Activated naive CD8-positive, alpha-beta T cell (primary cell): Measurements from ENCODE around the gene SRCIN1.
"Not testable (repeated sequence)": the region's sequence is repeated elsewhere in the genome, so short reads cannot be mapped to it uniquely, and the experiment has no call there.

ENCODE experiments used
- H3K27ac Mint-ChIP-seq: one replicate; pipeline ENCODE4 v1.8.0; 2021; ENCODE audit warnings: mixed read lengths
- H3K27me3 Mint-ChIP-seq: one replicate; pipeline ENCODE4 v1.8.0; 2021; ENCODE audit warnings: mixed read lengths
- H3K36me3 Mint-ChIP-seq: one replicate; pipeline ENCODE4 v1.8.0; 2021; ENCODE audit warnings: mixed read lengths
- H3K4me1 Mint-ChIP-seq: one replicate; pipeline ENCODE4 v1.8.0; 2021; ENCODE audit warnings: low read depth, mixed read lengths
- H3K4me3 Mint-ChIP-seq: one replicate; pipeline ENCODE4 v1.8.0; 2021; ENCODE audit warnings: mild to moderate bottlenecking, mixed read lengths
- H3K9me3 Mint-ChIP-seq: one replicate; pipeline ENCODE4 v1.8.0; 2021; ENCODE audit warnings: low read depth, mixed read lengths

Gene SRCIN1

GRCh38 chr17:38528141-38528540, 77.6 kb downstream of the SRCIN1 start:
- H3K4me1 Mint-ChIP-seq, H3K27ac Mint-ChIP-seq, H3K9me3 Mint-ChIP-seq, H3K36me3 Mint-ChIP-seq, H3K4me3 Mint-ChIP-seq, H3K27me3 Mint-ChIP-seq: not testable (repeated sequence)

DNA sequence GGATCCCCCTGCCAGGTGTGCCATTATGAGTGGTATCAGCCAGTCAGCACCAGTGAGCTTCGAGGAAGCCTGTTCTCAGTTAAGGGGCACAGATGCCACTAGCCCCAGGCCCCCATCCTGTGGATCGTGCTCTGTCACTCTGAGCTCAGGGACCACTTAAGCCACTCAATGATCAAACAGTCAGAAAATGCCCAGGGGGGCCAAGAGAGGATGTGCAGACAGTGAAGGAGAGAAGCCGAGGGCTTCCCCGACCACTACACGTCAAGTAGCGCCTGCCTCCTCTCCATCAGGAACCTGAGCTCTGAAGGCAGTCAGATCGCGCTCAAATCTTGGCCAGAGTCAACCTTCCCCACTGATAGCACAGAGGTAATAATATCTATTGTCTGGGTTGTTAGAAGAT, 79.2 kb downstream of the SRCIN1 start:
- not testable (repeated sequence) for H3K9me3 Mint-ChIP-seq

DNA sequence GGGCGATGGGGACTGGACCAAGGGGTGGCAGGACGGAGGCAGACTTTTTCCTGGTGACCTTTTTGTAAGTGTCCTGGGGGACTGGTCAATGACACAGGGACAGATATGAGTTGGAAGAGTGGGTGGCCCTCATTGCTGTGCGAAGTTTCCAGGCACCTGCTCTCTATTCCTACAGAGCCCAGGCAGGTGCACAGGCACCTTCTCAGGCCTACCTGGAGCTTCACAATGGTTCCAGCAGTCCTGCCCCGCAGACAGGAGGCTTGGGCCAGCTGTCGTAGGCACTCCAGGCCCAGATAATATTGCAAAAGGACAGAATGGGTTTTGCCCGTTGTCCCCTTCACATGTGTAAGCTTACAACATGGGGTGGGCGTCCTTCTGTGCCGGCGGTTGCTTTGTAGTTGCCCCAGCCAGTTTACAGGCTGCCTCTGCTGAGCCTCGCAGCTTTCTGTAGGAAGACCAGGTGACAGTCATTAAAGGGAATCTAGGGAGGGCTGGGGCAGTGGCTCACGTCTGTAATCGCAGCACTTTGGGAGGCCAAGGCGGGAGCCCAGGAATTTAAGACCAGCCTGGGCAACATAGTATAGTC, 93.2 kb downstream of the SRCIN1 start:
- Mint-ChIP-seq H3K4me3 (no peak overlapping the region), H3K27me3 (peaks cover 24% of the 10 kb centered on the region), H3K4me1 (peaks cover 9% of the 10 kb centered on the region), H3K36me3 (no peaks in the 10 kb centered on the region), H3K27ac (no peak overlapping the region), H3K9me3 (no peaks in the 10 kb centered on the region)

More for the DNA sequence above, 79.2 kb downstream of the SRCIN1 start:
- H3K27ac Mint-ChIP-seq, H3K27me3 Mint-ChIP-seq, H3K4me3 Mint-ChIP-seq, H3K36me3 Mint-ChIP-seq, H3K4me1 Mint-ChIP-seq: not testable (repeated sequence)

GRCh38 chr17:38511150-38512108, 94.3 kb downstream of the SRCIN1 start:
- H3K4me1 Mint-ChIP-seq = peaks cover 9% of the 10 kb centered on the region
- H3K36me3 Mint-ChIP-seq = no peaks in the 10 kb centered on the region
- no peaks in the 10 kb centered on the region for H3K9me3 Mint-ChIP-seq
- peak overlapping the region; percentile 57 for H3K4me3 Mint-ChIP-seq
- peaks cover 24% of the 10 kb centered on the region for H3K27me3 Mint-ChIP-seq
- H3K27ac Mint-ChIP-seq = no peak overlapping the region

- Mint-ChIP-seq H3K9me3 (no peaks in the 10 kb centered on the region), H3K36me3 (no peaks in the 10 kb centered on the region), H3K4me3 (peak overlapping the region; percentile 57), H3K27me3 (peaks cover 24% of the 10 kb centered on the region), H3K4me1 (peaks cover 9% of the 10 kb centered on the region), H3K27ac (no peak overlapping the region)
These were observed 95.2 kb downstream of the SRCIN1 start for GRCh38 chr17:38510421-38511149.

DNA sequence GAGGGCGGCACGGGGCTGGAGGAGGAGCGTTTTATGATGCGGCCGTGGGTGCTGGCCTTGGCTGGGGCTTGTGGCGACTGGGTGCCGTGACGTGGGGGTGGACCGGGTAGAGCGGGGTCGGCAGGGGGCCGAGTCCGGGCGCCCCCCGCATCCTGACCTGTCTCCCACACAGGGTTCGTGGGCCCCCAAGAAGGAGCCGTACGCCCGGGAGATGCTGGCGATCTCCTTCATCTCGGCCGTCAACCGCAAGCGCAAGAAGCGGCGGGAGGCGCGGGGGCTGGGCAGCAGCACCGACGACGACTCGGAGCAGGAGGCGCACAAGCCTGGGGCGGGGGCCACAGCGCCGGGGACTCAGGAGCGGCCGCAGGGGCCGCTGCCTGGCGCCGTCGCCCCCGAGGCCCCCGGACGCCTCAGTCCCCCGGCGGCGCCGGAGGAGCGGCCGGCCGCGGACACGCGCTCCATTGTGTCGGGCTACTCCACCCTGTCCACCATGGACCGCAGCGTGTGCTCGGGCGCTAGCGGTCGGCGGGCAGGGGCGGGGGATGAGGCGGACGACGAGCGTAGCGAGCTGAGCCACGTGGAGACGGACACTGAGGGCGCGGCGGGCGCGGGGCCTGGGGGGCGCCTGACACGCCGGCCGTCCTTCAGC, 95.9 kb downstream of the SRCIN1 start:
- Mint-ChIP-seq H3K36me3 (no peaks in the 10 kb centered on the region), H3K4me1 (peaks cover 9% of the 10 kb centered on the region), H3K9me3 (no peaks in the 10 kb centered on the region), H3K27ac (no peak overlapping the region), H3K27me3 (peaks cover 24% of the 10 kb centered on the region), H3K4me3 (peak overlapping the region; percentile 92)

DNA sequence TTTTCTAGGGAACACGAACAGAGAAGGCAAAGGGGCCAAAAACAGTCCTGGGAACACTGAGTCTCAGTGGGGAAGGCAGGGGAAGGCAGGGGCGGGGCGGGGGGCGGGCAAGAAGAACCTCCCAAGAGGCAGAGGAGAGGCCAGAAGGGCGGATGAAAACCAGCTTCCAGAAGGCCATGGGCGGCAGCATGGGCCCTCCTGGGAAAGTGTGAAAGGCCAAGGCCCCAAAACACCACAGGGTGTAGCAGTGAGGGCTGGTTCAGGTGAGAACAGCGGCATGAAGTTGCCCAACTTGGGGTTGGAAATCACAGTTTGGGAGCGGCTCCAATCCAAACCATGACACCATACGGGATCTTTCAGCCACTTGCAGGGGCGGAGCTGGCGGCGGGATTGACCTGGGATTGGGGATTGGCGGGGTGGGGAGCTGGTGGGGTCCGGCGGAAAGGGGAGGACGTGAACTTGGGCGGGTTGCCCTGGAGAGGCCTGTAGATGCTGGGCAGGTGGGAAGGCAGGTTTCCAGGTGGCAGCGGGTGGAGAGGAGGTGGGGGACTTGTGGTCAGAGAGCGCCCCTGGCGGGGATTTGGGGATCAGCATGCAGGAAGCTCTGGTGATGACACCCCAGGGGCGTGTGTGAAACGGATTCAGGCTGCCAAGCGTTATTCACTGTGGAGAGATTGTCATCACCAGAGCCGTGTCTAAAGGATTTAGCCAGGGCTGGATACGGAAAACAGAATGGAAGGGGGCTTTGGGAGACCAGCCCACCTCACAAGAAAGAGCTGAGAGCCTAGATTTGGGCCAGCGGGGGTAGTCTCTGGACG, 96.6 kb downstream of the SRCIN1 start:
- peak overlapping the region; percentile 37 for H3K27ac Mint-ChIP-seq

GRCh38 chr17:38508570-38508950, 97.2 kb downstream of the SRCIN1 start:
- Mint-ChIP-seq H3K36me3 (no peaks in the 10 kb centered on the region), H3K9me3 (no peaks in the 10 kb centered on the region), H3K4me1 (peaks cover 9% of the 10 kb centered on the region), H3K4me3 (peak overlapping the region; percentile 5), H3K27me3 (peaks cover 24% of the 10 kb centered on the region), H3K27ac (no peak overlapping the region)

More for the DNA sequence above, 96.6 kb downstream of the SRCIN1 start:
- H3K36me3 Mint-ChIP-seq = no peaks in the 10 kb centered on the region
- peak overlapping the region; percentile 92 for H3K4me3 Mint-ChIP-seq
- peaks cover 24% of the 10 kb centered on the region for H3K27me3 Mint-ChIP-seq
- no peaks in the 10 kb centered on the region for H3K9me3 Mint-ChIP-seq
- H3K4me1 Mint-ChIP-seq = peaks cover 9% of the 10 kb centered on the region

GRCh38 chr17:38507921-38508569, 97.7 kb downstream of the SRCIN1 start:
- H3K27ac Mint-ChIP-seq = no peak overlapping the region

GRCh38 chr17:38507436-38507835, 98.3 kb downstream of the SRCIN1 start:
- no peaks in the 10 kb centered on the region for H3K36me3 Mint-ChIP-seq
- no peak overlapping the region for H3K27ac Mint-ChIP-seq
- peaks cover 24% of the 10 kb centered on the region for H3K27me3 Mint-ChIP-seq
- H3K9me3 Mint-ChIP-seq = no peaks in the 10 kb centered on the region
- H3K4me1 Mint-ChIP-seq = peaks cover 9% of the 10 kb centered on the region
- no peak overlapping the region for H3K4me3 Mint-ChIP-seq

More at GRCh38 chr17:38507921-38508569, 97.7 kb downstream of the SRCIN1 start:
- Mint-ChIP-seq H3K4me3 (peak overlapping the region; percentile 52), H3K9me3 (no peaks in the 10 kb centered on the region), H3K27me3 (peaks cover 24% of the 10 kb centered on the region), H3K4me1 (peaks cover 9% of the 10 kb centered on the region), H3K36me3 (no peaks in the 10 kb centered on the region)

DNA sequence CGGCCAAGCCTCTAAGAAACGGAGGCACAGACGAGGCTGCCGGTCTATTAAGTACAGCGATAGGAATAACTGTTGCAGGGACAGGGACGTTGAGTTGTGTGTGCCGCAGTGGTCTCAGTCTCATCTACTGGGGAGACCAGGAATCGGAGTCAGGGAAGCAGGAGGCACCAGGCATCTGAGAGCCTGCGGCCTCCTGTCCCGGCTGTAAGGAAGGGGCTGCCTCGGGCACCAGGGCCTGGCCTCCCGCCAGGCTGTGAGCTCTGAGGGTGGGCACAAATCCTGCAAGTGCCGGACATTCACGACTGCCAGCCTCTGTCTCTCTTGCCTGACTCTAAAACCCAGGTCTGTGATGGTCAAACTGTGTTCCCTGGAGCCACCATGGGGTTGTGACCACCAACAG, 101.5 kb downstream of the SRCIN1 start:
- peaks cover 10% of the 10 kb centered on the region for H3K27me3 Mint-ChIP-seq
- H3K36me3 Mint-ChIP-seq = no peaks in the 10 kb centered on the region

DNA sequence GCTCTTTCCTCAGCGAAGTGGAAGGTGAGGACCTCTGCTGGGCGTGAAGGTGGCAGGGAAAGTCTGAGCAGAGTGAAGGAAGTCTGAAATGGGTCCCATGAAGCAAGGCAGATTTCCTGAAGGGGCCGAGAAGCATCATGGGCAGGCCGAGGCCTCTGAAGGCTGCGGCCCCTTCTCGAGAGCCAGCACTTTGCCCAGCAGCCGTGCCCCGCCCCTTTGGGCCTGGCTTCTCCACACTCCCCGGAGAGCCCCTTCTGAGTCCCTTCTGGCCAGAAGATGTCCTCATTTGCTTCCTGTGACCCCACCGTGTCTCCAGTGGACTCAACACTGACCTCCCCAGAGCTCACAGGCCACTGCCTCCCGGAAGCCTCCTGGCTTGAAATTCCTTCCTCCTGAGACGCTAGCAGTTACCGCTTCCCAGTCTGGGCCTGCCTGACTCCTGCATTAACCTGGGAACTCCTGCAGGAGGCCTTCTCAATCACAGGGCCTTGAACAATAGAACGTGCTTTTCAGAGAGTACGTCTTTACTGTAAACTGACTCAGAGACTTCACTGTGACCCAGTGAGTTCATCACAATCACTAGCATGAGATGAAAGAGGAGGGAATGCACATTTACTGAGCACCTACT, 102.4 kb downstream of the SRCIN1 start:
- H3K9me3 Mint-ChIP-seq, H3K27ac Mint-ChIP-seq, H3K4me3 Mint-ChIP-seq, H3K36me3 Mint-ChIP-seq, H3K4me1 Mint-ChIP-seq, H3K27me3 Mint-ChIP-seq: not testable (repeated sequence)

More for the DNA sequence above, 101.5 kb downstream of the SRCIN1 start:
- H3K4me3 Mint-ChIP-seq = no peak overlapping the region
- no peaks in the 10 kb centered on the region for H3K9me3 Mint-ChIP-seq
- H3K4me1 Mint-ChIP-seq = no peaks in the 10 kb centered on the region
- no peak overlapping the region for H3K27ac Mint-ChIP-seq

DNA sequence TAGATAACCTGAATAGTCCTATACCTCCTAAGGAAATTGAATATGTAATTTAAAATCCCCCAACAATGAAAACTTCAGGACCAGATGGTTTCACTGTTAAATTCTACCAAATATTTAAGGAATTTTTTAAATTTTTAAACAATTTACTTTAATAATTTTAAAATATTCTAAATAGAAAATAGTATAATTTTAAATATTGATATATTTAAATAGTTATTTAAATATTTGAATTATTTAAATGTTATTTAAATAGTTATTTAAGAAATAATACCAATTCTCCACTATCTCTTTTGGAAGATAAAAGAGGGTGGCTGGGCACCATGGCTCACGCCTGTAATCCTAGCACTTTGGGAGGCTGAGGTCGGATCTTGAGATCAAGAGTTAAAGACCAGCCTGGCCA, 104.0 kb downstream of the SRCIN1 start:
- not testable (repeated sequence) for H3K27ac Mint-ChIP-seq, H3K27me3 Mint-ChIP-seq, H3K9me3 Mint-ChIP-seq, H3K36me3 Mint-ChIP-seq, H3K4me3 Mint-ChIP-seq, H3K4me1 Mint-ChIP-seq
